KMS-11 (cell line): ENCODE data around the gene TSC22D2.

Experiments used
- H2AFZ ChIP-seq: fragments of 200-600 bp; sonication (generic); 2 replicates; pipeline ENCODE4 v1.6.1; 2016; ENCODE audit warnings: antibody characterized with exemption, mixed run types, low read depth
- H3K27ac ChIP-seq: fragments of 200-600 bp; sonication (generic); 2 replicates; pipeline ENCODE4 v1.6.1; 2016; ENCODE audit warnings: mild to moderate bottlenecking, mixed run types
- H3K27me3 ChIP-seq: fragments of 200-600 bp; sonication (generic); 2 replicates; pipeline ENCODE4 v1.6.1; 2017; ENCODE audit warnings: mild to moderate bottlenecking, low read depth, mixed run types, moderate library complexity; ENCODE audit not compliant: insufficient read depth
- H3K36me3 ChIP-seq: fragments of 200-600 bp; sonication (generic); 2 replicates; pipeline ENCODE4 v1.6.1; 2017; ENCODE audit warnings: mild to moderate bottlenecking, mixed run types; ENCODE audit not compliant: insufficient read depth
- H3K4me1 ChIP-seq: fragments of 200-600 bp; sonication (generic); 2 replicates; pipeline ENCODE4 v1.6.1; 2016; ENCODE audit warnings: mild to moderate bottlenecking, low read depth, mixed run types; ENCODE audit not compliant: poor library complexity, severe bottlenecking
- H3K4me2 ChIP-seq: fragments of 200-600 bp; sonication (generic); 2 replicates; pipeline ENCODE4 v1.7.0; 2016; ENCODE audit warnings: mild to moderate bottlenecking, mixed run types
- H3K4me3 ChIP-seq: fragments of 200-600 bp; sonication (generic); IDR thresholded peaks from 2 replicates; pipeline ENCODE4 v1.6.1; 2017; ENCODE audit warnings: low read depth, low read length, mixed read lengths; ENCODE audit not compliant: insufficient read depth
- H3K79me2 ChIP-seq: fragments of 200-600 bp; sonication (generic); 2 replicates; pipeline ENCODE4 v1.6.1; 2016; ENCODE audit warnings: low read depth, mixed run types; ENCODE audit not compliant: insufficient read depth
- H3K9ac ChIP-seq: fragments of 200-600 bp; sonication (generic); 2 replicates; pipeline ENCODE4 v1.6.1; 2016; ENCODE audit warnings: mild to moderate bottlenecking, mixed run types
- H4K20me1 ChIP-seq: fragments of 200-600 bp; sonication (generic); 2 replicates; pipeline ENCODE4 v1.6.1; 2016; ENCODE audit warnings: mild to moderate bottlenecking, mixed run types; ENCODE audit not compliant: insufficient read depth
- CTCF ChIP-seq: fragments of 200-600 bp; sonication (generic); conservative IDR thresholded peaks from 2 replicates; pipeline ENCODE4 v1.6.1; 2017; ENCODE audit warnings: low read depth, mild to moderate bottlenecking, antibody characterized with exemption, low read length, moderate library complexity, mixed read lengths

TSC22D2 gene

DNA sequence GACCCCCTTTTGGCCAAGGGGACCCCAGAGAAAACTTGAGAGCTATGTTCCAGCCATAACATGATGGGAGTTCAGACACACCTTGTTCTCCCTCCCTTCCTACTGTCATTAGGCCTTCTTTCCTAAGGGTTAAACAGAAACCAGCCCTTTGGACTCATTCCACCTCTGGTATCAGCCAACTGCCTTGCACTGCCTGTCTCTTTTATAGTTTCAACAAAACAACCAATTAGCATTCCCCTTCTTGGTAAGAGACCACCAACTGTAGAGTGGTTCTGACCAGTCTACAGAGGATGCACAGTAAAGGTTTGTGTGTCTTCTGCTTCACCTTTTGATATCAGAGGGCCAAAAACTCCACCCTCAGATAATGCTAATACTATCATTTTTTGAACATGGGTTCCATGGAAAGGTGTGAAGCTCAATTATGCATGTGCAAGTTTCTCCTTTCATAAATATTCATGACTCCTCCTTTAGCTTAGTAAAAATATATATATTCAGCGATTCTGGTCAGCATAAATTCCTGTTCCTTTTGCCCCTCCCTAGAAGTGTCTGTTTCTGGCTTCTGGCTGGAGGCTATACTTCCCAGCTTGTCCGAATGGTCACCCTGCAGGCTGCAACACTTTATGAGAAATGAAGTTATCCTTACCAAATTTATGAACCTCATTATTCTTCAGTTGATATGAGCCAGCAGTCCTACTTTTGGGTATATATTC is 82.3 kb downstream of the TSC22D2 start:
- Histone ChIP-seq H3K36me3 (no peaks in the 10 kb centered on the region), H3K79me2 (no peaks in the 10 kb centered on the region), H3K4me2 (no peak overlapping the region), H3K27ac (no peak overlapping the region), H3K4me3 (no peak overlapping the region), H3K27me3 (no peaks in the 10 kb centered on the region), H3K9ac (no peak overlapping the region), H3K4me1 (no peaks in the 10 kb centered on the region), H4K20me1 (no peaks in the 10 kb centered on the region), H2AFZ (no peak overlapping the region)
- TF ChIP-seq CTCF = no peak

DNA sequence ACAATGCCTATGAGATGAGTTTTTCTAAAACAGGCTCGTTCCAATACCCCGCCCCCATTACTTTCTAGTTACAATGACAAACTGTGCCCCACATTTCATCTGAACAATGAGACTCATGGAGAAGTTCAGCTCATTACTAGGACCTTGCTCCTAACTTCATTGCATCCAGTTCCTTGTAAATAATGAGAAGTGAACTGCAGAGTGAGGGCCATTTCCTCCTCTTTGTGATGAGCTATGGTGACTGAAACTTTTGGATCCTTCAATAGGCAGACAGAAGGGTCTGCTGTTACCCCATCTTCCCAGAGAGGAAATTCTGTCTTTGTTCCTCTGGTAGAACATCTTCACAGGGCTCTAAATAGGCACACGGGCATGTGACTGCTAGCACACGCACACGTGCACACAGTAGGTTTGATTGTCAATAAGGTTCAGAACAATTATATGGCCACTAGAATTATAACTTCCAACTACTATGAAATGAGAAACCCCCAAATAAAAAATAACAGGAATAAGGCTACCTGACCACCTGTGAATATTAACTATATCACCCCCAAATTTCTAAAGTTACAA is 86.4 kb downstream of the TSC22D2 start:
- no peak for TF ChIP-seq CTCF
- no peak overlapping the region for H3K9ac ChIP-seq
- H3K4me3 ChIP-seq = no peak overlapping the region
- H3K4me1 ChIP-seq = no peaks in the 10 kb centered on the region
- no peaks in the 10 kb centered on the region for H3K36me3 ChIP-seq
- no peak overlapping the region for H3K27ac ChIP-seq
- H3K79me2 ChIP-seq = no peaks in the 10 kb centered on the region
- H3K4me2 ChIP-seq = no peak overlapping the region
- H2AFZ ChIP-seq = no peak overlapping the region
- H3K27me3 ChIP-seq = no peaks in the 10 kb centered on the region
- H4K20me1 ChIP-seq = no peaks in the 10 kb centered on the region

DNA sequence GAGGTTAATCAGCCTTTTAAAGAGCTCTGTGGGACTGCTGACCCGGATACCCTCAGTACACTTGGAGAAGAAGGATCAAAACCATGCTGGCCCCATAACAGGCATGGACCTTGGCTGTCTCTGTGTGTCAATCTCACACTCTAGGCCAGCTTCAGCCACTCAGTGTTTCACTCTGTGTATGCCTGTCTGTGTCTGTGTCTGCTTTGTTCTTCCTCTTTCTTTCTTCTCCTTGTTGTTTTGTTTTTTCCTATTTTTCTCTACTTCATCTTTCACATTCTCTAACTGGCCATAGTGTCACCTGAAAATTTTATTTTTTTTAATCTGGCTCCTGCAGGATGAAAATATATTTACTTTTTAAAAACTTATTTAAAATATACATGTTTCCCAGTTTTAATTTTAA is 87.1 kb downstream of the TSC22D2 start:
- no peak overlapping the region for H2AFZ ChIP-seq
- H3K4me3 ChIP-seq = no peak overlapping the region
- no peaks in the 10 kb centered on the region for H3K36me3 ChIP-seq
- H3K27me3 ChIP-seq = no peaks in the 10 kb centered on the region
- H3K79me2 ChIP-seq = no peaks in the 10 kb centered on the region
- no peak overlapping the region for H3K27ac ChIP-seq
- no peak overlapping the region for H3K9ac ChIP-seq
- H4K20me1 ChIP-seq = no peaks in the 10 kb centered on the region
- no peak for TF ChIP-seq CTCF
- H3K4me1 ChIP-seq = no peaks in the 10 kb centered on the region
- H3K4me2 ChIP-seq = no peak overlapping the region

GRCh38 chr3:150495563-150496168 is 87.6 kb downstream of the TSC22D2 start:
- Histone ChIP-seq H3K4me2 (no peak overlapping the region), H2AFZ (no peak overlapping the region), H3K27me3 (no peaks in the 10 kb centered on the region), H3K27ac (no peak overlapping the region), H3K4me1 (no peaks in the 10 kb centered on the region), H4K20me1 (no peaks in the 10 kb centered on the region), H3K79me2 (no peaks in the 10 kb centered on the region), H3K9ac (no peak overlapping the region), H3K4me3 (no peak overlapping the region), H3K36me3 (no peaks in the 10 kb centered on the region)
- peak; percentile 89 for TF ChIP-seq CTCF
